C4-2B (cell line): ENCODE measurements around the gene PBRM1.

Source experiments
- CTCF ChIP-seq: fragments of 450-650 bp; conservative IDR thresholded peaks from 2 replicates; pipeline ENCODE4 v1.5.1; 2017; ENCODE audit warnings: mild to moderate bottlenecking
- ZFX ChIP-seq: fragments of 450-650 bp; IDR thresholded peaks from 2 replicates; pipeline ENCODE4 v1.6.1; 2017

- no peak for TF ChIP-seq CTCF
- TF ChIP-seq ZFX = no peak
These were observed 60.7 kb downstream of the PBRM1 start for GRCh38 chr3:52625041-52625440.
